Chondrocyte (in vitro differentiated cells): Measurements from ENCODE around the gene F2R. TPM values are rescaled to one million over a fixed set of nuclear protein-coding genes. Genes with fewer than 3 reads are reported as not detected.

Experiments
- DNase-seq: peaks from one replicate; pipeline ENCODE4 v3.0.0; 2021; ENCODE audit warnings: mixed read lengths, low spot score
- H3K27ac Mint-ChIP-seq: one replicate; pipeline ENCODE4 v1.8.0; 2021; ENCODE audit warnings: mild to moderate bottlenecking, moderate library complexity, mixed read lengths; ENCODE audit not compliant: unreplicated experiment
- H3K27me3 Mint-ChIP-seq: 2 replicates; pipeline ENCODE4 v1.8.0; 2021; ENCODE audit warnings: low read depth, mixed read lengths
- H3K36me3 Mint-ChIP-seq: 2 replicates; pipeline ENCODE4 v1.8.0; 2021; ENCODE audit warnings: low read depth, mixed read lengths
- H3K4me1 Mint-ChIP-seq: 2 replicates; pipeline ENCODE4 v1.8.0; 2021; ENCODE audit warnings: low read depth, mild to moderate bottlenecking, mixed read lengths
- H3K4me3 Mint-ChIP-seq: one replicate; pipeline ENCODE4 v1.8.0; 2021; ENCODE audit warnings: mild to moderate bottlenecking, moderate library complexity, mixed read lengths; ENCODE audit not compliant: unreplicated experiment
- H3K9me3 Mint-ChIP-seq: 2 replicates; pipeline ENCODE4 v1.8.0; 2021; ENCODE audit warnings: low read depth, mixed read lengths
- CTCF ChIP-seq: fragments of 200-600 bp; sonication (generic); IDR thresholded peaks from 2 replicates; pipeline ENCODE4 v1.5.0; 2021; ENCODE audit warnings: antibody characterized with exemption, mild to moderate bottlenecking, moderate library complexity
- total RNA-seq: library from RNA; stranded (reverse); gene quantifications from 3 replicates; pipeline ENCODE4 v1.2.1, GENCODE V29; 2021

The F2R gene
- total RNA-seq, 1 donor from 2014 or later = 126 TPM

- peak overlapping the region; percentile 88 for H3K4me3 Mint-ChIP-seq
- peak overlapping the region; percentile 87 for H3K27ac Mint-ChIP-seq
- no peaks in the 10 kb centered on the region for H3K27me3 Mint-ChIP-seq
Measured at GRCh38 chr5:76718880-76719279, 3.0 kb downstream of the F2R start.

GRCh38 chr5:76720988-76721569 is 5.2 kb downstream of the F2R start:
- Mint-ChIP-seq H3K4me1 (peaks cover 78% of the 10 kb centered on the region), H3K4me3 (no peak overlapping the region), H3K27me3 (no peaks in the 10 kb centered on the region), H3K9me3 (no peaks in the 10 kb centered on the region), H3K36me3 (peaks cover 3% of the 10 kb centered on the region), H3K27ac (peak overlapping the region; percentile 49)
- TF ChIP-seq CTCF = no peak
- no peak for DNase-seq

More at GRCh38 chr5:76718880-76719279, 3.0 kb downstream of the F2R start:
- TF ChIP-seq CTCF = no peak
- Mint-ChIP-seq H3K9me3 (no peaks in the 10 kb centered on the region), H3K4me1 (peaks cover 57% of the 10 kb centered on the region), H3K36me3 (peaks cover 3% of the 10 kb centered on the region)
- DNase-seq = no peak

- peaks cover 2% of the 10 kb centered on the region for H3K9me3 Mint-ChIP-seq
- no peak overlapping the region for H3K4me3 Mint-ChIP-seq
- H3K4me1 Mint-ChIP-seq = peaks cover 62% of the 10 kb centered on the region
- no peak for TF ChIP-seq CTCF
- peak overlapping the region; percentile 90 for H3K27ac Mint-ChIP-seq
- H3K27me3 Mint-ChIP-seq = no peaks in the 10 kb centered on the region
- peaks cover 2% of the 10 kb centered on the region for H3K36me3 Mint-ChIP-seq
- no peak for DNase-seq
Measured at GRCh38 chr5:76723266-76723665, 7.3 kb downstream of the F2R start.

GRCh38 chr5:76723906-76724305 is 8.0 kb downstream of the F2R start:
- Mint-ChIP-seq H3K27me3 (no peaks in the 10 kb centered on the region), H3K4me3 (no peak overlapping the region), H3K4me1 (peaks cover 56% of the 10 kb centered on the region), H3K36me3 (peaks cover 2% of the 10 kb centered on the region), H3K9me3 (peaks cover 4% of the 10 kb centered on the region), H3K27ac (peak overlapping the region; percentile 90)
- DNase-seq = no peak
- TF ChIP-seq CTCF = no peak

DNA sequence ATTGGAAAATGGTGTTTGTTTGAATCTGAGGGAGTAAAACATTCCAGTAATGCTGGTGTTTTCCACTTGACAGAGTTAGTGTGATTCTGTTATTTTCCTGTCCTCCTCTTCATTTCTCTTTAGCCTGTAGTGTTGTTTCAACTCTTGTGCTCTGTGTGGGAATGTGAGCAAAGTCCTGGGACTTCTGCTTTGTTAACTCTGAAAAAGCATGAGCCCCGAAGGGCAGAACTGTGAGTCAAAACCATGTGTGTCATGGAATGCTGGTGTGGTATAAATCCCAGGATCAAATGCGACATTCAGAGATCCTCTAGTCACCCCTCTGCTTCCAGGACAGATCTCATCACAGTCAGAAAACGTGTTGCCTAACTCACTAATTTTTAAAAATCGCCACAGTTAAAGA is 8.9 kb downstream of the F2R start:
- no peak for TF ChIP-seq CTCF
- peak overlapping the region; percentile 10 for H3K4me3 Mint-ChIP-seq
- DNase-seq = no peak

More for the DNA sequence above, 8.9 kb downstream of the F2R start:
- Mint-ChIP-seq H3K27ac (peak overlapping the region; percentile 90), H3K4me1 (peaks cover 49% of the 10 kb centered on the region), H3K27me3 (no peaks in the 10 kb centered on the region), H3K9me3 (peaks cover 13% of the 10 kb centered on the region), H3K36me3 (peaks cover 12% of the 10 kb centered on the region)
